Tibial artery (tissue), 4 donors: ENCODE results near the gene RYR2.
"Not testable (repeated sequence)": the region's sequence is repeated elsewhere in the genome, so short reads cannot be mapped to it uniquely, and the experiment has no call there.

Experiments
- DNase-seq, 2 donors: peaks; one replicate each; pipeline ENCODE4 v3.0.0-alpha.2; 2019
- H3K27ac ChIP-seq, 2 donors: fragments of 200-600 bp; sonication (generic) in 1 of 2; 1 replicate in 1 of 2; 2 replicates in 1 of 2; pipeline ENCODE4 v1.5.1; 2018 to 2019; ENCODE audit warnings: mild to moderate bottlenecking in 1 of 2
- H3K27me3 ChIP-seq, 2 donors: fragments of 200-600 bp; sonication (generic) in 1 of 2; one replicate each; pipeline versions ENCODE4 v1.5.1 to v1.6.0; 2016 to 2019
- H3K36me3 ChIP-seq, 3 donors: fragments of 200-600 bp; sonication (generic) in 2 of 3; one replicate each; pipeline ENCODE4 v1.5.1; 2016 to 2019; ENCODE audit warnings: mild to moderate bottlenecking in 2 of 3
- H3K4me1 ChIP-seq, 4 donors: fragments of 200-600 bp; sonication (generic) in 2 of 4; 1 replicate in 3 of 4; 2 replicates in 1 of 4; pipeline ENCODE4 v1.5.1; 2016 to 2019
- H3K4me3 ChIP-seq, 2 donors: fragments of 200-600 bp; sonication (generic) in 1 of 2; 1 replicate in 1 of 2; 2 replicates in 1 of 2; pipeline ENCODE4 v1.5.1; 2018 to 2019; ENCODE audit warnings: mild to moderate bottlenecking in 2 of 2
- H3K9me3 ChIP-seq, 3 donors: fragments of 200-600 bp; sonication (generic) in 1 of 3; one replicate each; pipeline ENCODE4 v1.5.1; 2016 to 2019
- intact Hi-C: fragments of 100-400 bp; cut with DNase I; formaldehyde crosslinking; loops from one replicate; pipeline ENCODE4 v1.15.0; 2023; ENCODE audit warnings: low total_unique reads
- TF ChIP-seq, protein P1 (sequence below), 2 experiments: fragments of 200-600 bp in 1 of 2; fragments of 450-650 bp in 1 of 2; IDR thresholded peaks; one replicate each; pipeline ENCODE4 v1.5.1; 2017 to 2019; ENCODE audit warnings: antibody characterized with exemption in 2 of 2, mild to moderate bottlenecking in 1 of 2, moderate library complexity in 1 of 2

The RYR2 gene

DNA sequence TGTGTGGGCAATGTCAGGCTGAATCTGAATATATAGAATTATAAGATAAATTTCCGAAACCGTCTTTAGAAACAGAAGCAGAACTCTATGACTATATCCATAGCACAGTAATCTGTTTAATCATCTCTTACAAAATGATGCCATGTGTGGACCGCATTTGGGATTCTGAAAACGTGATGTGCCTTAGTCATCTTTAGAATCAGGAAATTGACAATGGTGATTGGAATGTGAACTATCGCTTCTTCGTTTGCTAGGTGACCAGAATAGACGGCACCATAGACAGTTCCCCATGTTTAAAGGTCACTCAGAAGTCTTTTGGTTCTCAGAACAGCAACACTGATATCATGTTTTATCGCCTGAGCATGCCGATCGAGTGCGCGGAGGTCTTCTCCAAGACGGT is 548.4 kb downstream of the RYR2 start:
- H3K4me3 ChIP-seq = no peak overlapping the region
- TF ChIP-seq, protein P1, sequence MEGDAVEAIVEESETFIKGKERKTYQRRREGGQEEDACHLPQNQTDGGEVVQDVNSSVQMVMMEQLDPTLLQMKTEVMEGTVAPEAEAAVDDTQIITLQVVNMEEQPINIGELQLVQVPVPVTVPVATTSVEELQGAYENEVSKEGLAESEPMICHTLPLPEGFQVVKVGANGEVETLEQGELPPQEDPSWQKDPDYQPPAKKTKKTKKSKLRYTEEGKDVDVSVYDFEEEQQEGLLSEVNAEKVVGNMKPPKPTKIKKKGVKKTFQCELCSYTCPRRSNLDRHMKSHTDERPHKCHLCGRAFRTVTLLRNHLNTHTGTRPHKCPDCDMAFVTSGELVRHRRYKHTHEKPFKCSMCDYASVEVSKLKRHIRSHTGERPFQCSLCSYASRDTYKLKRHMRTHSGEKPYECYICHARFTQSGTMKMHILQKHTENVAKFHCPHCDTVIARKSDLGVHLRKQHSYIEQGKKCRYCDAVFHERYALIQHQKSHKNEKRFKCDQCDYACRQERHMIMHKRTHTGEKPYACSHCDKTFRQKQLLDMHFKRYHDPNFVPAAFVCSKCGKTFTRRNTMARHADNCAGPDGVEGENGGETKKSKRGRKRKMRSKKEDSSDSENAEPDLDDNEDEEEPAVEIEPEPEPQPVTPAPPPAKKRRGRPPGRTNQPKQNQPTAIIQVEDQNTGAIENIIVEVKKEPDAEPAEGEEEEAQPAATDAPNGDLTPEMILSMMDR (IDR thresholded peaks at IDR 0.05) = no peak
- H3K9me3 ChIP-seq = no peaks in the 10 kb centered on the region
- H3K27me3 ChIP-seq = no peaks in the 10 kb centered on the region
- no peak for DNase-seq
- H3K36me3 ChIP-seq = peaks cover 2 to 19% (median 19%) of the 10 kb centered on the region in 3 donors
- intact Hi-C loops = no loop called here
- no peaks in the 10 kb centered on the region for H3K4me1 ChIP-seq
- no peak overlapping the region for H3K27ac ChIP-seq

DNA sequence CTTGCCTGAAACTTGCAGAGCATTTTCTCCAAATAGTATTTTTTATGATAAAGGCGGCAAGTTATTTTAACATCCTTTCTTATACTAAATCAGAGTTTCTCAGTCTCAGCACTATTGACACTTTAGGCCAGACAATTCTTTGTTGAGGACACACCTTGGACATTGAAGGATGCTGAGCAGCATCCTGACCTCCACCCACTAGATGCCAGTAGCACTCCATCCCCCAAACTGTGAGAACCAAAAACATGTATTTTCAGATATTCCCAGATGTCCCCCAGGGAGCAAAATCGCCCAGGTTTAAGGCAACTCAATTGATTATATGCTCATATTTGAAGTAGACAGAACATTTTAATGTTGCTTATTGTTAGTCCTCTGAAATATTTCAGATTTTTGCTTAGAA is 549.4 kb downstream of the RYR2 start:
- no peaks in the 10 kb centered on the region for H3K4me1 ChIP-seq
- H3K36me3 ChIP-seq = peaks cover 7 to 28% (median 26%) of the 10 kb centered on the region in 3 donors
- no peak overlapping the region for H3K4me3 ChIP-seq
- no peak for DNase-seq
- no peaks in the 10 kb centered on the region for H3K27me3 ChIP-seq
- no peak overlapping the region for H3K27ac ChIP-seq
- no peaks in the 10 kb centered on the region for H3K9me3 ChIP-seq
- TF ChIP-seq, protein P1 (IDR thresholded peaks at IDR 0.05) = no peak
- intact Hi-C loops = no loop called here

DNA sequence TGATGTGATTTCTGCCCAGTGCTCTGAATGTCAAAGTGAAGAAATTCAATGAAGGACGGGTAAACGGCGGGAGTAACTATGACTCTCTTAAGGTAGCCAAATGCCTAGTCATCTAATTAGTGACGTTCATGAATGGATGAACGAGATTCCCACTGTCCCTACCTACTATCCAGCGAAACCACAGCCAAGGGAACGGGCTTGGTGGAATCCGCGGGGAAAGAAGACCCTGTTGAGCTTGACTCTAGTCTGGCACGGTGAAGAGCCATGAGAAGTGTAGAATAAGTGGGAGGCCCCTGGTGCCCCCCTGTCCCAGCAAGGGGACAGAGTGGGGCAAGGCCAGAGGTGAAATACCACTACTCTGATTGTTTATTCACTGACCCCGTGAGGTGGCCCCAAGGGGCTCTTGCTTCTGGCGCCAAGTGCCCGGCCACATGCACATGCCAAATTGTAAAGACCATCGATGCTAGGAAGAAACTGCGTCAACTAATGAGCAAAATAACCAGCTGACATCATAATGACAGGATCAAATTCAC is 561.1 kb downstream of the RYR2 start:
- H3K9me3 ChIP-seq, DNase-seq, H3K27ac ChIP-seq, H3K27me3 ChIP-seq, H3K4me1 ChIP-seq, intact Hi-C loops, H3K4me3 ChIP-seq: not testable (repeated sequence)
- peaks cover 7 to 21% (median 16%) of the 10 kb centered on the region in 3 donors for H3K36me3 ChIP-seq

DNA sequence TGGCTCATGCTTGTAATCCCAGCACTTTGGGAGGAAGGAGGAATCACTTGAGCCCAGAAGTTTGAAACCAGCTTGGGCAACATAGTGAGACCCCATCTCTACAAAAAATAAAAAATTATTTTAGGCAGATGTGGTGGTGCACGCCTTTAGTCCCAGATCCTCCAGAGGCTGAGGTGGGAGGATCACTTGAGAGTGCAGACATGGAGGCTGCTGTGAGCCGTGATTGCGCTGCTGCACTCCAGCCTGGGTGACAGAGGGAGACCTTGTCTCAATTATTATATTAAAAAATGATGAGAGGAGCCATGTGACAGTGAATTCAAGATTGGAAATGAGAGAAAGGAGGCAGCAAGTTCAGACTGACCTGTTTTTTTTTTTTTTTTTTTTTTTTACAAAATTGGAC is 566.4 kb downstream of the RYR2 start:
- Histone ChIP-seq H3K27ac (no peak overlapping the region), H3K9me3 (no peaks in the 10 kb centered on the region), H3K4me3 (no peak overlapping the region), H3K36me3 (peaks cover 0 to 22% (median 0%) of the 10 kb centered on the region in 3 donors), H3K4me1 (no peaks in the 10 kb centered on the region), H3K27me3 (no peaks in the 10 kb centered on the region)
- intact Hi-C loops = no loop called here
- DNase-seq = no peak
- TF ChIP-seq, protein P1 (IDR thresholded peaks at IDR 0.05) = no peak

DNA sequence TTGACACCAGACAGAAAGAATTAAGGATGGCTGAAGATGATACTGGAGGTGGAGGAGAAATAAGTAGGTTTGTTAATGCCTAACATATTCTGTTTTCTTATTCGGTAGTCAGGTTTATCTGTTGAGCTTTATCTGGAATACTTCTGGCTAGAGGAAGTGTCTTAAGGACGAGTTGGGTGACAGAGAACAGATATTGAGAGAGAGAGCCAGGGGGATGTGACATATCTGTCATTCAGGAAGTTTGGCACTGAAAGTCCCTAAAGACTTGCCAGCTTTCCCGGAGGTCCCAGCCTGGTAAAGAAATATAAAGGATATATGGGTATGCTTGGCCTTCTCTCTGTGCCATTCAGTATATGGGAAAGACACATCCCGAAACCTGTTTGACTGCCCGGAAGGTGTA is 568.2 kb downstream of the RYR2 start:
- no peak for DNase-seq
- Histone ChIP-seq H3K27ac (no peak overlapping the region), H3K36me3 (peaks cover 12 to 39% (median 13%) of the 10 kb centered on the region in 3 donors), H3K4me3 (no peak overlapping the region), H3K27me3 (no peaks in the 10 kb centered on the region), H3K4me1 (no peaks in the 10 kb centered on the region), H3K9me3 (no peaks in the 10 kb centered on the region)
- intact Hi-C loops = no loop called here
- TF ChIP-seq, protein P1 (IDR thresholded peaks at IDR 0.05) = no peak

DNA sequence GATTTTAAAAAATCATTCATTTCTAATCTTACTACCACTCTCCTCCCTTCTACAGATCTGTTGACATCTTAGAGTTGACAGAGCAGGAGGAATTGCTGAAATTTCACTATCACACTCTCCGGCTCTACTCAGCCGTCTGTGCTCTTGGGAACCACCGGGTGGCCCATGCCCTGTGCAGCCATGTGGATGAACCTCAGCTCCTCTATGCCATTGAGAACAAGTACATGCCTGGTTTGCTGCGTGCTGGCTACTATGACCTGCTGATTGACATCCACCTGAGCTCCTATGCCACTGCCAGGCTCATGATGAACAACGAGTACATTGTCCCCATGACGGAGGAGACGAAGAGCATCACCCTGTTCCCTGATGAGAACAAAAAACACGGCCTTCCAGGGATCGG is 572.0 kb downstream of the RYR2 start:
- intact Hi-C loops = no loop called here
- DNase-seq = no peak
- Histone ChIP-seq H3K4me3 (no peak overlapping the region), H3K27me3 (no peaks in the 10 kb centered on the region), H3K36me3 (peaks cover 26 to 66% (median 34%) of the 10 kb centered on the region in 3 donors), H3K9me3 (no peaks in the 10 kb centered on the region), H3K27ac (no peak overlapping the region), H3K4me1 (no peaks in the 10 kb centered on the region)
- TF ChIP-seq, protein P1 (IDR thresholded peaks at IDR 0.05) = no peak
